ENCODE measurements around the gene FSD1.

GRCh38 chr19:4345342-4346019, 41.1 kb downstream of the FSD1 start:
- TF ChIP-seq REST (IDR thresholded peaks at IDR 0.05; ENCODE audit: low read depth), result no peak
- TF ChIP-seq RAD21 (IDR thresholded peaks at IDR 0.05; ENCODE audit: low read depth), result no peak
- TF ChIP-seq TEAD4 (IDR thresholded peaks at IDR 0.05), result no peak
- TF ChIP-seq MAX (IDR thresholded peaks at IDR 0.05), result no peak
- TF ChIP-seq CEBPB (IDR thresholded peaks at IDR 0.05), result no peak
- no peak for TF ChIP-seq CREB1 (IDR thresholded peaks at IDR 0.05; ENCODE audit: low read depth)
- TF ChIP-seq YY1 (IDR thresholded peaks at IDR 0.05; ENCODE audit: low read depth), result no peak
- no peak for TF ChIP-seq FOXM1 (IDR thresholded peaks at IDR 0.05; ENCODE audit: borderline replicate concordance, low read depth)

Data from Ishikawa (cell line).